Activated CD8-positive, alpha-beta memory T cell treated with anti-CD3 and anti-CD28 coated beads, Interleukin-2, amount 50 U/mL, for 24 hours (primary cell): ENCODE measurements around the gene SLC46A3.
"Not testable (repeated sequence)": the region's sequence is repeated elsewhere in the genome, so short reads cannot be mapped to it uniquely, and the experiment has no call there.

ENCODE experiments used
- DNase-seq: peaks from one replicate; pipeline ENCODE4 v3.0.0-alpha.2; 2020; ENCODE audit errors: extremely low read depth

Gene SLC46A3

GRCh38 chr13:28730762-28731161, 12.0 kb upstream of the SLC46A3 start:
- no peak for DNase-seq

GRCh38 chr13:28729541-28729940, 10.8 kb upstream of the SLC46A3 start:
- DNase-seq, result no peak

GRCh38 chr13:28728642-28729041, 9.9 kb upstream of the SLC46A3 start:
- DNase-seq, result no peak

- DNase-seq, result no peak
Observed at GRCh38 chr13:28725046-28725610, 6.4 kb upstream of the SLC46A3 start.

GRCh38 chr13:28723806-28724205, 5.0 kb upstream of the SLC46A3 start:
- DNase-seq, result no peak

GRCh38 chr13:28719227-28720055, 671 bp upstream of the SLC46A3 start:
- DNase-seq, result no peak

- no peak for DNase-seq
Observed at GRCh38 chr13:28718196-28718542, 601 bp downstream of the SLC46A3 start.

GRCh38 chr13:28717170-28717569, 1.6 kb downstream of the SLC46A3 start:
- DNase-seq, result no peak

GRCh38 chr13:28716511-28716910, 2.3 kb downstream of the SLC46A3 start:
- no peak for DNase-seq

GRCh38 chr13:28714651-28715050, 4.1 kb downstream of the SLC46A3 start:
- no peak for DNase-seq

- no peak for DNase-seq
Observed at GRCh38 chr13:28710161-28710560, 8.6 kb downstream of the SLC46A3 start.

- no peak for DNase-seq
Observed at GRCh38 chr13:28707629-28708427, 10.9 kb downstream of the SLC46A3 start.

- DNase-seq, result no peak
Observed at GRCh38 chr13:28705461-28706083, 13.2 kb downstream of the SLC46A3 start.

GRCh38 chr13:28704919-28705318, 13.9 kb downstream of the SLC46A3 start:
- no peak for DNase-seq

GRCh38 chr13:28704282-28704681, 14.5 kb downstream of the SLC46A3 start:
- no peak for DNase-seq

- no peak for DNase-seq
Observed at GRCh38 chr13:28699246-28699645, 19.5 kb downstream of the SLC46A3 start.

GRCh38 chr13:28697441-28697840, 21.3 kb downstream of the SLC46A3 start:
- no peak for DNase-seq

- not testable (repeated sequence) for DNase-seq
Observed at GRCh38 chr13:28693605-28694491, 24.9 kb downstream of the SLC46A3 start.

GRCh38 chr13:28685892-28686291, 32.9 kb downstream of the SLC46A3 start:
- DNase-seq, result no peak

GRCh38 chr13:28685114-28685513, 33.7 kb downstream of the SLC46A3 start:
- DNase-seq, result no peak

- DNase-seq, result no peak
Observed at GRCh38 chr13:28684257-28684656, 34.5 kb downstream of the SLC46A3 start.
